CD4-positive, alpha-beta T cell (primary cell): Measurements from ENCODE around the gene CCL28. TPM values are rescaled to one million over a fixed set of nuclear protein-coding genes. Genes with fewer than 3 reads are reported as not detected.

Source experiments
- ATAC-seq: fragments of 200-7000 bp; cut with Tn5 transposase; one replicate; pipeline ENCODE4 v1.10.0; 2022; ENCODE audit warnings: mild to moderate bottlenecking; ENCODE audit not compliant: poor library complexity
- CTCF ChIA-PET: fragments of 350-600 bp; sonication (Branson Sonifier 250); formaldehyde crosslinking; loops from one replicate; lab custom pipeline; 2021; ENCODE audit warnings: antibody characterized with exemption, inconsistent platforms; lab: Charles Lee
- POLR2A ChIA-PET: fragments of 350-600 bp; sonication (Branson Sonifier 250); formaldehyde crosslinking; loops from one replicate; lab custom pipeline; 2021; ENCODE audit warnings: antibody characterized with exemption, inconsistent platforms; lab: Charles Lee
- DNase-seq, 14 experiments: peaks; one replicate each; pipeline ENCODE4 v3.0.0-alpha.2; 2013 to 2020; ENCODE audit warnings: mixed read lengths in 2 of 14
- H3K27ac ChIP-seq, 2 donors: one replicate each; pipeline versions ENCODE4 v1.5.1 to v1.7.0; 2013; ENCODE audit warnings: low read length in 2 of 2, low read depth in 1 of 2, mild to moderate bottlenecking in 1 of 2
- H3K27me3 ChIP-seq, 2 experiments: 1 replicate in 1 of 2; 2 replicates in 1 of 2; pipeline versions ENCODE4 v1.6.1 to v1.7.0; 2013; ENCODE audit warnings: low read length in 2 of 2, control low read depth in 1 of 2, mild to moderate bottlenecking in 1 of 2, moderate library complexity in 1 of 2; ENCODE audit not compliant: insufficient read depth in 2 of 2, control insufficient read depth in 1 of 2
- H3K36me3 ChIP-seq: one replicate; pipeline ENCODE4 v1.6.1; 2013; ENCODE audit warnings: low read length, control low read depth; ENCODE audit not compliant: insufficient read depth
- H3K4me1 ChIP-seq: one replicate; pipeline ENCODE4 v1.6.1; 2013; ENCODE audit warnings: low read length, control low read depth; ENCODE audit not compliant: insufficient read depth
- H3K4me3 ChIP-seq: one replicate; pipeline ENCODE4 v1.5.1; 2013; ENCODE audit warnings: mild to moderate bottlenecking, low read length, moderate library complexity
- H3K9me3 ChIP-seq, 2 experiments: 1 replicate in 1 of 2; 2 replicates in 1 of 2; pipeline versions ENCODE4 v1.6.1 to v1.7.0; 2013; ENCODE audit warnings: low read length in 2 of 2, mild to moderate bottlenecking in 2 of 2, control low read depth in 1 of 2, moderate library complexity in 1 of 2; ENCODE audit not compliant: control insufficient read depth in 1 of 2, insufficient read depth in 1 of 2
- H3K27ac Mint-ChIP-seq: one replicate; pipeline ENCODE4 v1.8.0; 2020; ENCODE audit warnings: mixed read lengths
- H3K27me3 Mint-ChIP-seq: one replicate; pipeline ENCODE4 v1.8.0; 2021; ENCODE audit warnings: mixed read lengths
- H3K36me3 Mint-ChIP-seq: one replicate; pipeline ENCODE4 v1.8.0; 2021; ENCODE audit warnings: low read depth, mixed read lengths
- H3K4me1 Mint-ChIP-seq: one replicate; pipeline ENCODE4 v1.8.0; 2021; ENCODE audit warnings: low read depth, mixed read lengths
- H3K4me3 Mint-ChIP-seq: one replicate; pipeline ENCODE4 v1.8.0; 2020; ENCODE audit warnings: mild to moderate bottlenecking, mixed read lengths
- H3K9me3 Mint-ChIP-seq: one replicate; pipeline ENCODE4 v1.8.0; 2020; ENCODE audit warnings: mixed read lengths
- intact Hi-C, 2 experiments: fragments of 100-400 bp; cut with DNase I in 1 of 2; cut with micrococcal nuclease in 1 of 2; formaldehyde crosslinking; loops; one replicate each; pipeline versions ENCODE4 v1.15.1 to v1.9.0; 2023 to 2025; cut with DNase I, micrococcal nuclease
- total RNA-seq, 174 experiments: library from RNA in 2 of 174; stranded (reverse) in 2 of 174; gene quantifications; one replicate each; pipeline ENCODE4 v1.2.3 and lab custom pipeline; 2021 to 2026
- TF ChIP-seq, protein P1 (sequence below): fragments of 200-600 bp; IDR thresholded peaks from one replicate; pipeline ENCODE4 v1.8.0; 2022; ENCODE audit warnings: antibody characterized with exemption, mild to moderate bottlenecking

The CCL28 gene
- total RNA-seq, 2 experiments from 2014 or later, result 20.6 to 20.9 TPM

DNA sequence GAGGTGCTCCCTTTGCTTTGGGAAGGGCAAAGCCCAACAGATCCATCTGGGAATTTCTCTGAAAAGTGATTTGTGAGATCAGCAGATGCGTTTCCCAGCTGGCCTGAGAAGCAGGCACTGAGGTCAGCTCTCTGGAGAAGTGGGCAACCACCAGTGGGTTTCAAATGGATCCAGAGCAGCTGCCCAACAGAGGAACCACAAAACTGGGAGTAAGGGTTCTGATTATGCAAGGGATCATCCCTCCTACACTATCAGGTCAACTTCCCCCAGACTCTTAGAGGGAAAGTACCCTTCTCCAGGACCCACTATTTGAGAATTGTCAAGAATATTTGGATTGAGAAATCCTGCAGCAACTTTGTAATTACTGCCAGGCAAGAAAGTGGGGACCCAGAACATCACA, 21.7 kb downstream of the CCL28 start:
- intact Hi-C loops, result loop anchor here (5.0 to 10.0 kb wide), 2 partner anchors 92 to 326 kb away; partner anchors contain the start of gene TMEM267 (in 1 of the 2)
- no peak overlapping the region for H3K27ac ChIP-seq
- H3K27me3 ChIP-seq, result no peaks in the 10 kb centered on the region
- H3K4me3 ChIP-seq, result no peak overlapping the region
- no peak for DNase-seq
- ChIA-PET POLR2A (interaction anchor here (0.5 to 3.6 kb wide), 5 partner anchors 93 to 482 kb away, joined by 3 to 34 read pairs (median 3); partner anchors contain the start of gene TMEM267), CTCF (interaction anchor here (0.6 to 2.6 kb wide), 14 partner anchors 8 to 482 kb away, joined by 3 to 12 read pairs (median 3); partner anchors contain the start of gene TMEM267)
- H3K4me1 ChIP-seq, result peaks cover 3% of the 10 kb centered on the region
- ATAC-seq, result no peak
- Mint-ChIP-seq H3K4me3 (no peak overlapping the region), H3K9me3 (no peaks in the 10 kb centered on the region), H3K27me3 (no peaks in the 10 kb centered on the region), H3K27ac (no peak overlapping the region), H3K4me1 (peaks cover 27% of the 10 kb centered on the region), H3K36me3 (peaks cover 43% of the 10 kb centered on the region)
- no peaks in the 10 kb centered on the region for H3K9me3 ChIP-seq
- H3K36me3 ChIP-seq, result peaks cover 14% of the 10 kb centered on the region
- TF ChIP-seq, protein P1, sequence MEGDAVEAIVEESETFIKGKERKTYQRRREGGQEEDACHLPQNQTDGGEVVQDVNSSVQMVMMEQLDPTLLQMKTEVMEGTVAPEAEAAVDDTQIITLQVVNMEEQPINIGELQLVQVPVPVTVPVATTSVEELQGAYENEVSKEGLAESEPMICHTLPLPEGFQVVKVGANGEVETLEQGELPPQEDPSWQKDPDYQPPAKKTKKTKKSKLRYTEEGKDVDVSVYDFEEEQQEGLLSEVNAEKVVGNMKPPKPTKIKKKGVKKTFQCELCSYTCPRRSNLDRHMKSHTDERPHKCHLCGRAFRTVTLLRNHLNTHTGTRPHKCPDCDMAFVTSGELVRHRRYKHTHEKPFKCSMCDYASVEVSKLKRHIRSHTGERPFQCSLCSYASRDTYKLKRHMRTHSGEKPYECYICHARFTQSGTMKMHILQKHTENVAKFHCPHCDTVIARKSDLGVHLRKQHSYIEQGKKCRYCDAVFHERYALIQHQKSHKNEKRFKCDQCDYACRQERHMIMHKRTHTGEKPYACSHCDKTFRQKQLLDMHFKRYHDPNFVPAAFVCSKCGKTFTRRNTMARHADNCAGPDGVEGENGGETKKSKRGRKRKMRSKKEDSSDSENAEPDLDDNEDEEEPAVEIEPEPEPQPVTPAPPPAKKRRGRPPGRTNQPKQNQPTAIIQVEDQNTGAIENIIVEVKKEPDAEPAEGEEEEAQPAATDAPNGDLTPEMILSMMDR, result no peak

DNA sequence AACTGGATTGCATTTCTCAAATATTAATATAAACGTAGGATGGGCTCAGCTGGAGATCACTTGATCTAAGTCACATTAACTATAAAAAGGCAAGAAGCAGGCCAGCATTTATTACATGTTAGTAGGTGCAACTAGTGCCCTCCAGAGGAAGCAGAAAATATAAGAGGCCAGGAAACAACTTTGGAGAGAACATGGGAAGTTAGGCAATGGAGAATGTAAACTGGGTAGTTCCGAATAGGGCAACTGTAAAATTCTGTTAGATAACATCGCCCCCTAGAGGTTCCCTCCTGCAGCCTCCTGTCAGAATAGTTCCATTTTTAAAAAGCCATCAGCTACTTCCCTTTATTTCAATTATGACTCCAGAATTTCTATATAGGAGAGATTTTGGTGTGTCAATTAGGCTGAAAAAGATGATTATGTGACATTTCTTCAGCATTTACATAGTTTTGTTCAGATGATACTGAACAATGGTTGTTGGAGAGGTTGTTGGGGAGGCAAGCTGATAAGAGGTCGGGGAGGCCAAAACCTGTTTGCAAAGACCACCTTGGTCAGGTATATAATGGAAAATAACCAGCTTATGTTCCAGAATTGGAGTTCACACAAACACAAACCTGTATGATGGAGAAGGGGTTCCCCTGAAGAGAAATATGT, 22.4 kb downstream of the CCL28 start:
- peaks cover 14% of the 10 kb centered on the region for H3K36me3 ChIP-seq
- Mint-ChIP-seq H3K9me3 (no peaks in the 10 kb centered on the region), H3K4me3 (no peak overlapping the region), H3K36me3 (peaks cover 46% of the 10 kb centered on the region), H3K27me3 (no peaks in the 10 kb centered on the region), H3K27ac (peak overlapping the region; percentile 28), H3K4me1 (peaks cover 27% of the 10 kb centered on the region)
- peak; percentile 82 for ATAC-seq
- H3K27me3 ChIP-seq, result no peaks in the 10 kb centered on the region
- no peaks in the 10 kb centered on the region for H3K4me1 ChIP-seq
- intact Hi-C loops, result loop anchor here (2.0 to 10.0 kb wide), 6 partner anchors 75 to 478 kb away; partner anchors contain the start of gene TMEM267 (in 1 of the 2)
- CTCF ChIA-PET, result interaction anchor here (0.6 to 2.6 kb wide), 15 partner anchors 9 to 481 kb away, joined by 3 to 12 read pairs (median 3); partner anchors contain the start of gene TMEM267
- H3K9me3 ChIP-seq, result no peaks in the 10 kb centered on the region
- POLR2A ChIA-PET, result interaction anchor here (0.5 to 3.6 kb wide), 7 partner anchors 80 to 481 kb away, joined by 3 to 34 read pairs (median 3); partner anchors contain the start of gene TMEM267
- H3K27ac ChIP-seq, result no peak overlapping the region
- no peak overlapping the region for H3K4me3 ChIP-seq
- TF ChIP-seq, protein P1, result peak; percentile 85
- DNase-seq, result peak in 12 of 14 experiments; percentile 6 to 79 (median 18)

DNA sequence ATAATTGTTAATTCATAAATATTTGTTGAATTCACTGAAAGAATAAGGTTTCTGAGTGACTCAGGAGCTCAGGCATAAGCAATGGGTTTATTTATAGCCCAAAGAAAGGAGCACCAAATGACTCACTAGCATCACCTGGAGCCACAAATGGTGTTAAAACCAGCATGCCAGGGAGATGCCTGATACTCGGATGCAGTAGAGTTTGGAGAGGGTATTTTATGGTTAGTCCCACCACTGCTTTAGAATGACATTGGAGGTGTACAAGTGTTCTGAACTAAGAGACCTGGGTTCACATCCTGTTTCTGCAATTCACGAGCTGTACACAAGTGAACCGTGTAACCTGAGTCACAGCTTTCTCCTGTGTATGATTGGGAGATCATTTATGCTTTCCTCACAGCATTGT, 25.2 kb downstream of the CCL28 start:
- intact Hi-C loops, result loop anchor here (5.0 to 10.0 kb wide), 3 partner anchors 282 to 475 kb away; no protein-coding TSS in a partner anchor
- Mint-ChIP-seq H3K27me3 (no peaks in the 10 kb centered on the region), H3K27ac (no peak overlapping the region), H3K36me3 (peaks cover 73% of the 10 kb centered on the region), H3K9me3 (no peaks in the 10 kb centered on the region), H3K4me3 (no peak overlapping the region), H3K4me1 (peaks cover 18% of the 10 kb centered on the region)
- CTCF ChIA-PET, result no interaction called here
- Histone ChIP-seq H3K9me3 (no peaks in the 10 kb centered on the region), H3K27me3 (no peaks in the 10 kb centered on the region), H3K27ac (no peak overlapping the region), H3K36me3 (peaks cover 14% of the 10 kb centered on the region), H3K4me3 (no peak overlapping the region), H3K4me1 (no peaks in the 10 kb centered on the region)
- TF ChIP-seq, protein P1, result no peak
- POLR2A ChIA-PET, result interaction anchor here (0.7 to 0.8 kb wide), 2 partner anchors 97 to 98 kb away, joined by 3 read pairs; partner anchors contain the start of gene TMEM267
- ATAC-seq (no peak), DNase-seq (no peak)
